ENCODE data around the gene ZMPSTE24. TPM values are rescaled to one million over a fixed set of nuclear protein-coding genes. Genes with fewer than 3 reads are reported as not detected.
A peak's percentile ranks its signal among the peaks of the same experiment; 100 is the strongest.

The ZMPSTE24 gene
- polyA plus RNA-seq, 1 donor from 2014 or later = 32.9 TPM

- Histone ChIP-seq H3K27me3 (ENCODE audit: insufficient read depth, low read depth, low read length) (peaks cover 43% of the 10 kb centered on the region), H2AFZ (ENCODE audit: low read depth, low read length) (no peak overlapping the region)
Measured at GRCh38 chr1:40313958-40314720, 56.1 kb downstream of the ZMPSTE24 start.

DNA sequence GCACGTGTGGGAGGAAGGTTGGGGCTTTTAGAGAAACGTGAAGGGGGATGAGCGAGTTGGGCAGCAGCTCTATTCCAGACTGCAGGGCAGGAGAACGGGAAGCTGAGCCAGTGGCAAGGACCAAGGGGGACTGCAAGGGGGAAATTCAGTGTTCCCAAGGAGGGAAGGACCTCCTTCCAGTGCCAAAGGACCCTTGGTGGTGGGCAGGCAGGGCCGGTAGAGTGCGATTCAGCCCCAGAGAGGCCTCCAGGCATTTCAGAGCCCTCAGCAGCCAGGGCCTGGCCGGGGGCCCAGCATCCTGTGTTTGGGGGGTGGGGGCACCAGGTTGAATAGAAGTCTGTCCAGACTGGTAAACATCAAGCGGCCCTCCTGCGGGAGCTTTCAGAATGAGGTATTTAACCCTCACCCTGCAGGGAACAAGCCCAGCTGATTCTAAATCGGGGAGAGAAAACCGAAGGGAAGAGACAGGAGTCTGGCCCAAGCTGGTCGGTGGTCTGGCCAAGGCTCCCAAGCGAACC, 56.7 kb downstream of the ZMPSTE24 start:
- peak overlapping the region; percentile 34 for H3K4me3 ChIP-seq (ENCODE audit: low read length)
- H3K36me3 ChIP-seq (ENCODE audit: insufficient read depth, low read length) = no peaks in the 10 kb centered on the region
- no peaks in the 10 kb centered on the region for H3K9me2 ChIP-seq (ENCODE audit: insufficient read depth, low read length)
- H4K20me1 ChIP-seq (ENCODE audit: insufficient read depth) = no peaks in the 10 kb centered on the region
- H3K27me3 ChIP-seq (ENCODE audit: insufficient read depth, low read depth, low read length) = peaks cover 43% of the 10 kb centered on the region
- H3K27ac ChIP-seq (ENCODE audit: low read length) = no peak overlapping the region
- H3F3A ChIP-seq (ENCODE audit: insufficient read depth, low read length, poor library complexity, severe bottlenecking) = no peaks in the 10 kb centered on the region
- H3K9ac ChIP-seq (ENCODE audit: low read length) = peak overlapping the region; percentile 38
- H3K4me2 ChIP-seq (ENCODE audit: low read length) = no peak overlapping the region
- no peaks in the 10 kb centered on the region for H3K9me3 ChIP-seq (ENCODE audit: low read length)
- no peaks in the 10 kb centered on the region for H3K79me2 ChIP-seq (replicated peaks; ENCODE audit: insufficient read depth, low read length)
- no peak overlapping the region for H2AFZ ChIP-seq (ENCODE audit: low read depth, low read length)
- TF ChIP-seq SMC3 (conservative IDR thresholded peaks at IDR 0.05; ENCODE audit: poor library complexity) = no peak
- TF ChIP-seq EP300 (conservative IDR thresholded peaks at IDR 0.05; ENCODE audit: poor library complexity, severe bottlenecking) = no peak
- no peak for TF ChIP-seq REST (IDR thresholded peaks at IDR 0.05; ENCODE audit: borderline replicate concordance)
- TF ChIP-seq EZH2 (IDR thresholded peaks at IDR 0.05; ENCODE audit: borderline replicate concordance, insufficient read depth, low read length, poor library complexity, severe bottlenecking) = no peak
- TF ChIP-seq, protein P1, sequence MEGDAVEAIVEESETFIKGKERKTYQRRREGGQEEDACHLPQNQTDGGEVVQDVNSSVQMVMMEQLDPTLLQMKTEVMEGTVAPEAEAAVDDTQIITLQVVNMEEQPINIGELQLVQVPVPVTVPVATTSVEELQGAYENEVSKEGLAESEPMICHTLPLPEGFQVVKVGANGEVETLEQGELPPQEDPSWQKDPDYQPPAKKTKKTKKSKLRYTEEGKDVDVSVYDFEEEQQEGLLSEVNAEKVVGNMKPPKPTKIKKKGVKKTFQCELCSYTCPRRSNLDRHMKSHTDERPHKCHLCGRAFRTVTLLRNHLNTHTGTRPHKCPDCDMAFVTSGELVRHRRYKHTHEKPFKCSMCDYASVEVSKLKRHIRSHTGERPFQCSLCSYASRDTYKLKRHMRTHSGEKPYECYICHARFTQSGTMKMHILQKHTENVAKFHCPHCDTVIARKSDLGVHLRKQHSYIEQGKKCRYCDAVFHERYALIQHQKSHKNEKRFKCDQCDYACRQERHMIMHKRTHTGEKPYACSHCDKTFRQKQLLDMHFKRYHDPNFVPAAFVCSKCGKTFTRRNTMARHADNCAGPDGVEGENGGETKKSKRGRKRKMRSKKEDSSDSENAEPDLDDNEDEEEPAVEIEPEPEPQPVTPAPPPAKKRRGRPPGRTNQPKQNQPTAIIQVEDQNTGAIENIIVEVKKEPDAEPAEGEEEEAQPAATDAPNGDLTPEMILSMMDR (IDR thresholded peaks at IDR 0.05; ENCODE audit: poor library complexity, severe bottlenecking) = no peak

More at GRCh38 chr1:40313958-40314720, 56.1 kb downstream of the ZMPSTE24 start:
- no peak overlapping the region for H3K4me3 ChIP-seq (ENCODE audit: low read length)
- no peaks in the 10 kb centered on the region for H3K36me3 ChIP-seq (ENCODE audit: insufficient read depth, low read length)
- H3K9me3 ChIP-seq (ENCODE audit: low read length) = no peaks in the 10 kb centered on the region
- no peaks in the 10 kb centered on the region for H3F3A ChIP-seq (ENCODE audit: insufficient read depth, low read length, poor library complexity, severe bottlenecking)
- no peak overlapping the region for H3K4me2 ChIP-seq (ENCODE audit: low read length)
- no peaks in the 10 kb centered on the region for H3K9me2 ChIP-seq (ENCODE audit: insufficient read depth, low read length)
- TF ChIP-seq MXI1 (conservative IDR thresholded peaks at IDR 0.05; ENCODE audit: poor library complexity, severe bottlenecking) = no peak
- TF ChIP-seq RAD21 (conservative IDR thresholded peaks at IDR 0.05) = no peak
- TF ChIP-seq TAF1 (IDR thresholded peaks at IDR 0.05; ENCODE audit: low read depth) = no peak
- TF ChIP-seq EP300 (conservative IDR thresholded peaks at IDR 0.05; ENCODE audit: poor library complexity, severe bottlenecking) = no peak
- TF ChIP-seq EZH2 (IDR thresholded peaks at IDR 0.05; ENCODE audit: borderline replicate concordance, insufficient read depth, low read length, poor library complexity, severe bottlenecking) = no peak
- TF ChIP-seq, protein P1 (IDR thresholded peaks at IDR 0.05; ENCODE audit: poor library complexity, severe bottlenecking) = no peak
- no peak for TF ChIP-seq SMC3 (conservative IDR thresholded peaks at IDR 0.05; ENCODE audit: poor library complexity)
- no peak for TF ChIP-seq POLR2AphosphoS5 (IDR thresholded peaks at IDR 0.05)
- no peak for TF ChIP-seq REST (IDR thresholded peaks at IDR 0.05; ENCODE audit: borderline replicate concordance)
- H3K9ac ChIP-seq (ENCODE audit: low read length) = no peak overlapping the region
- no peaks in the 10 kb centered on the region for H4K20me1 ChIP-seq (ENCODE audit: insufficient read depth)
- H3K79me2 ChIP-seq (replicated peaks; ENCODE audit: insufficient read depth, low read length) = no peaks in the 10 kb centered on the region
- H3K27ac ChIP-seq (ENCODE audit: low read length) = no peak overlapping the region

Data from neural cell (in vitro differentiated cells).